ENCODE results near the gene DHRSX. TPM values are rescaled to one million over a fixed set of nuclear protein-coding genes. Genes with fewer than 3 reads are reported as not detected.
"Not testable (repeated sequence)": the region's sequence is repeated elsewhere in the genome, so short reads cannot be mapped to it uniquely, and the experiment has no call there.

The DHRSX gene
- total RNA-seq, 1 experiment from 2014 or later = 21.5 TPM

GRCh38 chrX:2466876-2467656, 33.7 kb downstream of the DHRSX start:
- no TSS peak for BruUV-seq (replicated peaks)
- no peak for DNase-seq
- CTCF ChIA-PET = no interaction called here
- intact Hi-C loops (cut with micrococcal nuclease; ENCODE audit: unreplicated experiment) = no loop called here
- Mint-ChIP-seq H3K36me3 (ENCODE audit: insufficient read depth, unreplicated experiment) (no peaks in the 10 kb centered on the region), H3K9me3 (ENCODE audit: low read depth, unreplicated experiment) (no peaks in the 10 kb centered on the region), H3K4me1 (ENCODE audit: low read depth, unreplicated experiment) (peaks cover 8% of the 10 kb centered on the region), H3K27me3 (ENCODE audit: unreplicated experiment) (no peaks in the 10 kb centered on the region), H3K27ac (ENCODE audit: unreplicated experiment) (no peak overlapping the region), H3K4me3 (ENCODE audit: low read depth, unreplicated experiment) (no peak overlapping the region)
- no peak for TF ChIP-seq CTCF (IDR thresholded peaks at IDR 0.05; ENCODE audit: unreplicated experiment)

GRCh38 chrX:2464677-2465166, 36.1 kb downstream of the DHRSX start:
- CTCF ChIA-PET = no interaction called here
- no peak overlapping the region for H3K4me3 Mint-ChIP-seq (ENCODE audit: low read depth, unreplicated experiment)
- TF ChIP-seq CTCF (IDR thresholded peaks at IDR 0.05; ENCODE audit: unreplicated experiment) = no peak
- BruUV-seq (replicated peaks) = no TSS peak
- H3K4me1 Mint-ChIP-seq (ENCODE audit: low read depth, unreplicated experiment) = peaks cover 8% of the 10 kb centered on the region
- intact Hi-C loops (cut with micrococcal nuclease; ENCODE audit: unreplicated experiment) = no loop called here
- no peaks in the 10 kb centered on the region for H3K9me3 Mint-ChIP-seq (ENCODE audit: low read depth, unreplicated experiment)
- H3K27ac Mint-ChIP-seq (ENCODE audit: unreplicated experiment) = no peak overlapping the region
- H3K36me3 Mint-ChIP-seq (ENCODE audit: insufficient read depth, unreplicated experiment) = no peaks in the 10 kb centered on the region
- no peak for DNase-seq
- H3K27me3 Mint-ChIP-seq (ENCODE audit: unreplicated experiment) = no peaks in the 10 kb centered on the region

GRCh38 chrX:2463973-2464676, 36.7 kb downstream of the DHRSX start:
- H3K9me3 Mint-ChIP-seq (ENCODE audit: low read depth, unreplicated experiment) = no peaks in the 10 kb centered on the region
- no peaks in the 10 kb centered on the region for H3K36me3 Mint-ChIP-seq (ENCODE audit: insufficient read depth, unreplicated experiment)
- H3K27ac Mint-ChIP-seq (ENCODE audit: unreplicated experiment) = no peak overlapping the region
- CTCF ChIA-PET = no interaction called here
- TF ChIP-seq CTCF (IDR thresholded peaks at IDR 0.05; ENCODE audit: unreplicated experiment) = no peak
- BruUV-seq (replicated peaks) = no TSS peak
- intact Hi-C loops (cut with micrococcal nuclease; ENCODE audit: unreplicated experiment) = no loop called here
- H3K27me3 Mint-ChIP-seq (ENCODE audit: unreplicated experiment) = no peaks in the 10 kb centered on the region
- DNase-seq = no peak
- H3K4me1 Mint-ChIP-seq (ENCODE audit: low read depth, unreplicated experiment) = peaks cover 8% of the 10 kb centered on the region
- no peak overlapping the region for H3K4me3 Mint-ChIP-seq (ENCODE audit: low read depth, unreplicated experiment)

- H3K4me1 Mint-ChIP-seq (ENCODE audit: low read depth, unreplicated experiment); BruUV-seq (replicated peaks); H3K36me3 Mint-ChIP-seq (ENCODE audit: insufficient read depth, unreplicated experiment); H3K4me3 Mint-ChIP-seq (ENCODE audit: low read depth, unreplicated experiment); intact Hi-C loops (cut with micrococcal nuclease; ENCODE audit: unreplicated experiment); DNase-seq; H3K27ac Mint-ChIP-seq (ENCODE audit: unreplicated experiment); H3K9me3 Mint-ChIP-seq (ENCODE audit: low read depth, unreplicated experiment); H3K27me3 Mint-ChIP-seq (ENCODE audit: unreplicated experiment); CTCF ChIA-PET: not testable (repeated sequence)
Measured at GRCh38 chrX:2463481-2463880, 37.3 kb downstream of the DHRSX start.

- intact Hi-C loops (cut with micrococcal nuclease; ENCODE audit: unreplicated experiment) = no loop called here
- Mint-ChIP-seq H3K27me3 (ENCODE audit: unreplicated experiment) (no peaks in the 10 kb centered on the region), H3K9me3 (ENCODE audit: low read depth, unreplicated experiment) (no peaks in the 10 kb centered on the region), H3K4me1 (ENCODE audit: low read depth, unreplicated experiment) (peaks cover 8% of the 10 kb centered on the region), H3K4me3 (ENCODE audit: low read depth, unreplicated experiment) (no peak overlapping the region), H3K36me3 (ENCODE audit: insufficient read depth, unreplicated experiment) (no peaks in the 10 kb centered on the region), H3K27ac (ENCODE audit: unreplicated experiment) (no peak overlapping the region)
- CTCF ChIA-PET = no interaction called here
- no peak for TF ChIP-seq CTCF (IDR thresholded peaks at IDR 0.05; ENCODE audit: unreplicated experiment)
- BruUV-seq (replicated peaks) = no TSS peak
- DNase-seq = no peak
Measured at GRCh38 chrX:2462780-2463179, 38.0 kb downstream of the DHRSX start.
